Anterior cingulate cortex (tissue), 58 donors: ENCODE measurements around the gene DNM1L.

Experiments
- DNase-seq, 58 donors: peaks; one replicate each; lab custom pipeline; 2025; lab: John Stamatoyannopoulos, UW

DNM1L gene

GRCh38 chr12:32679091-32679919 is at the start of gene DNM1L:
Gene DNM1L, plus strand, starts transcription at chr12:32679301. Its CDS starts 63 bp downstream, at chr12:32679364.
- DNase-seq: peak; percentile 62 to 98 (median 93)

DNA sequence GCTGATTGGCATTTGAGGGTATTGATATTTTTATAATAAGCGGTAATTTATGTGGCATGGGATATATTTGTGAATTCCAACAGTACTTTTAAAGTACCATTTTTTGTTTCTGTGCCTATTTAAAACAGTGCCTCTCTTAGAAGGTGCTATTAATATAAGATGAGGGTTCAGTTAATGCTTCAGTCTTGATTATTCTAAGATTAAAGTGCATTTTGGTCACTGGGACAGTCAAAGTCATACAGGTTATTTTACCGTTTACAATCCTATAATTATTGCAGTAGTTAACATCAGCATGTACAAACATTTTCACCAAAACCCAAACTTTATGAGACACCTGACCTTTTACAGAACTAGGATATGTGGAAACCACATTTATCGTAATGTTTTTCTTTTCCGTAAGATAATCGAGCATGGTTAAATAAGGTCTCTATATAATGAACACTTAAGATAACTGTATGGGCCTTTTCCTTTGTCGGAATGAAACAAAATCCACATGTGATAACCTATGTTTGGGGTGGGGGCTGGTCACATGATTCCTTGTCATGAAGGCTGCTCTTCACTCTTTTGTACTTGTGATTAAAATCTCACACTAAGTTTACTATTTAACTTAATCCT is 37.7 kb upstream of the DNM1L start:
- no peak for DNase-seq

- DNase-seq: no peak
These were observed 34.7 kb upstream of the DNM1L start for GRCh38 chr12:32644431-32644830.

DNA sequence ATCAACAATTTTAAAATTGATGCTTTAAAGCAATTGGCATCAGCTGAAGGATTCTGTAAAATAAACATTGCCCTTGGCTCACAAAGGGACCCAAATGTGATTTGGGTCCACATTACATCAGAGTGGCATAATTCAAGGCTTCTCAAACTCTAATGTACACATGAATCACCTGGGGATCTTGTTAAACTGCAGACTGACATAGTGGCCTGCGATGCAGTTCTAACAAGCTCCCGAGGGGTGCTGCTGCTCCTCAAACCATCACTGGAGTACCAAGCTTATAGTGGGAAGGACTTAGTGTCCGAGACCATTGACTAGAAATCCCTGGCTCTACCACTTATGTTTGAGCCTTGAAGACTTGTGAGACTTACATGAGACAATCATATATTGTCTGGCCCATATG is 31.8 kb upstream of the DNM1L start:
- no peak for DNase-seq

- no peak for DNase-seq
These were observed 28.6 kb upstream of the DNM1L start for GRCh38 chr12:32650508-32650907.

DNA sequence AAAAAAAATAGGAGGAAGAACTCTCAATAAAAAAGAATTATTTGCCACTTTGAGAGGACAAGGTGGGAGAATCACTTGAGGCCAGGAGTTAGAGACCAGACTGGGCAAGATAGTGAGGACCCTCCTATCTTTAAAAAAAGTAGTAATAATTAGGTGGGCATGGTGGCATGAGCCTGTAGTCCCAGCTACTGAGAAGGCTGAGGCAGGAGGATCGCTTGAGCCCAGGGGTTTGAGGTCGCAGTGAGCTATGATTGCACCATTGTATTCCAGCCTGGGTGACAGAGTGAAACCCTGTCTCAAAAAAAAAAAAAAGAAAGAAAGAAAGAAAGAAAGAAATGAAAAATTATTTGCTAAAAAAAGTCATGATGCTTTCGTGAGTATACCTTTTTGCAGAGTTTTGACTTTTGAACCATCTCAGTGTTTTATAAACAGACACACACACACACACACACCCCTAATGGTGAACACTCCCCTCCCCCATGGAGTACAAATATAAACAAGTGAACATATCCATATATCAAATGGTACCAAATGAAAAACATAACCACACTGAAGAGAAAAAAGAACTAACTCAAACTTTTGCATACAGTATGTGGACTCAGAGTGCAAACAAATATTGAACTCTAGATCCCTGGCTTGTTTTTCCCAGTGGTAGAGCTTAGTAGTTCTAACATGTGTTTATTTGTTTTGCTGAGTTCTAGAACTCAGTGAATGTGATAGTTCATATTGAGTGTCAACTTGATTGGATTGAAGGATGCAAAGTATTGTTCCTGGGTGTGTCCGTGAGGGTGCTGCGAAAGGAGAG is 27.7 kb upstream of the DNM1L start:
- DNase-seq: no peak

GRCh38 chr12:32651956-32652210 is 27.2 kb upstream of the DNM1L start:
- DNase-seq: no peak

GRCh38 chr12:32659908-32660440 is 19.1 kb upstream of the DNM1L start:
- no peak for DNase-seq

DNA sequence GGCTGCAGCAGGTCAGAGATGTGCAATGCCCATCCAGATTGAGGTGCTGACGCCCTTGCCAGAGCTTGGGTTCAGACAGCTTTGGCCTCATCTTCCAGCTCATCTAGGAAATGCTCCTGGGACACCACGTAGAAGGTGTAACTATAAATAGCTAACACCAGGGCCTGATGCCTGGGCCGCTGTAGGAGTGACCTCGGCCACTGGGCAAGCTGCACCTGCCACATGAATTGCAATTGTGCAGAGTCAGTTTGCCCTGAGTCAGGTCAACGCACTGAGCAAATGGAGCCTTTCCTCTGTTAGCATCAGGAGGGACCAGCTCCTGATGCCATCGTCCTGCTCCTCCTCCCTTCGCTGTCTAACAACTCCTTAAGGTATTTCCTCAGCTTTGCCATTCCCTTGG is 17.4 kb upstream of the DNM1L start:
- no peak for DNase-seq

DNA sequence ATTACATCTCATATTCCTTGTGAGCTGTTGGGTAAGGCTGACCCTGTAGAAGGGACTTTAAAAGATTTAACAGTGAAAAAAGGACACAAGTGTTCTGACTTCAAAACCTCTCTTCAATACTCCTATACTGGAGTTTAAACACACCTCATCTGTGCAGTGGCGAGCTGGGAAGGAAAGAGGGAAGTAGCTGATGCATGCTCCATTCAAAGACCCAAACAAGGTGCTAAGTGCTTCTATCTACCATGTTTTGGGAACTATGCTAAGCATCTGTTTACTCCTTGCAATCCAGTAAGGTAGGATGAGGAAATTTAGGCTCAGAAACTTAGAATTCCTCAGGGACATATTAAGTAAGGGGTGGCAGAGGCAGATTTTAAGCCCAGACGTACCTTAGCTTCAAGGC is 16.4 kb upstream of the DNM1L start:
- no peak for DNase-seq

DNA sequence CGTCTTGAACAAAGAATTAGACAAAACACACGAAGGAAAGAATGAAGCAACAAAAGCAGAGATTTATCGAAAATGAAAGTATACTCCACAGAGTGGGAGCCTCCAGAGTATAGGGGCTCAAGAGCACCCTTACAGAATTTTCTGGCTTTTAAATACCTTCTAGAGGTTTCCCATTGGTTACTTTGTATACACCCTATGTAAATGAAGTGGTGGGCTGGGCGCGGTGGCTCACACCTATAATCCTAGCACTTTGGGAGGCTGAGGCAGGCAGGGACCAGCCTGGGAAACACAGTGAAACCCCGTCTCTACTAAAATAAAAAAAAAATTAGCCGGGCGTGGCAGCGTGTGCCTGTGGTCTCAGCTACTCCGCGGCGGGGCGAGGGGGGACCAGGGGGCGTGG is 13.1 kb upstream of the DNM1L start:
- no peak for DNase-seq

DNA sequence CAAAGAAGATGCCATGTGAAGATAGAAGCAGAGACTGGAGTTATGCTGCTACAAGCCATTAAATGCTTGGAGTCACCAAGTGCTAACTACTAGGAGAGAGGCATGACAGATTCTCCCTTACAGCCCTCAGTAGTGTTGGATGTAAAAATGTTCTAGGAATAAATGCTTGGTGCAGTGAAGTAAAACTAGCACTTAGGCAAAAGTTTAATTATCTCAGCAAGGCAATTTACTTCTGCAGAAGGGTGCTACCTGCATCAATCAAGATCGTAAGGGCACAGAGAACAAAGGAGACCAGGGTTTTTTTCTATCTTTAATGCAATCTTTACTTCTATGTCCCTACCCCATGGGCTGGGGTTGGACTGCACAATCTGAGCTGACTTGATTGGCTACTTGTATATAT is 9.5 kb upstream of the DNM1L start:
- no peak for DNase-seq

DNA sequence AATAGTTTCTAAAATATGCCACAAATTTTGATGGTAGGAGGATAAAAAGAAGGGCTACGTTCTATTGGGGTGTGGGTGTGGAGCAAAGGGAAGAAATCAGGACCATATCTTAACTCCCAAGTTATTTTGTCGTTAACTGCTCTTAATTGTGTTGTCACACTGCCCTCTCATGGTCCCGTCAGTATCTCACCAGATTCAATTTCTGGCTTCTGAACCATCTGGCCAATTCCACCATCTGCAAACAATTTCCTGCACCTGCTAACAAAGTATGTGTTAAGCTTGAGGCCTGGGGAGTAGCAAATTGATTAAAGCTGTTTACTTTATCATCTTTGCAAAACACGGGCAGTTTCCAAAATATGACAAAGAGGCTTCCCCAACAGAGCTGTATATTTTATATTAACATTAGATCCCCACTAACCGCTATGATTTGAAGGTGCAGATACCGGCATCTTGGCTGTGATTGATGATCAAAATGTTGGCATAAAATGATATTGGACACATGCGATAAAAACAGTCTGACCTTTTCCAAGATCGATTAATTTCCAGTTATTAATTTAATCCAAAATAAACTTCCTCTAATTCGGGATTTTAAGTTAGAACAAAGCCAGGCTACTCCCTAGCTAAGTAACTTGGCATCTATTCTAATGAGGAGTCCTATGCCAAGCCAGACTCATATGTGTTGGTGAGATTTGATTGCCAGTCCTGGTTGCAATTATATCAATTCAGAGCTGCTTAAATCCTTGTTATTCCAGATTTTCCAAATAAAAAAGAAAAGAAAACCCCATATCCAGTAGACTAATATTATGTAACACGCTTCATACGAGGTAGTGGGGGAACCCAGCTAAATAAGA is 6.9 kb upstream of the DNM1L start:
- peak in 26 of 58 donors; percentile 3 to 58 (median 24) for DNase-seq

DNA sequence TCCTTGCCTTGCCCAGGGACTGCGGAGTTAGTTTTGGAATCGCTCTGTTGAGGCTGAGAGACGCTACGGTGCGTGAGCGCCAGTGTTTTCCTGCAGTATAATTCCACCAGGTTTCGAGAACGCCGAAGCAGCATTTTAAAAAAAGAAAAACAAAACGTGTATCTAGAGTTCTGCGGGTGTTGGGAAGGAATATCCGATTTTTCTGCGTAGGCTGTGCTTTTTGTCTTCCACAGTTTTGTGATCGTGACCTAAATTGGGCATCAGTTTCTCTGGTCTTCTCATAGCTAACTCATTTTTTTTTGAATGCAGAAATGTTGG is 778 bp downstream of the DNM1L start:
- DNase-seq: peak in 1 of 58 donors; percentile 58

- DNase-seq: no peak
These were observed 1.7 kb downstream of the DNM1L start for GRCh38 chr12:32680787-32681186.

DNA sequence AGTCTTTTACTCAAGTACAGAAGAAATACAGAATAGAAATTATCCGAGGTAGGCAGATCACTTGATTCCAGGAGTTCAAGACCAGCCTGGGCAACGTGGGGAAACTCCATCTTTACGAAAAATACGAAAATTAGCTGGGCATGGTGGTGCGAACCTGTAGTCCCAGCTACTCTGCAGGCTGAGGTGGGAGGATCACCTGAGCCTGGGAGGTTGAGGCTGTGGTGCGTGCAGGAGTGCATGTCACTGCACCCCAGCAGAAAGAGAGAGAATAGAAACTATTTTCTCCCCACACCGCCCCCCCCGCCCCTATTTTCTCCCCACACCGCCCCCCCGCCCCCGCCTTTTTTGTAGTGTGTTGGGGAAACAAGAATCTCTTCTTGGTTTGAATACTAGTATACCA is 2.2 kb downstream of the DNM1L start:
- DNase-seq: no peak

DNA sequence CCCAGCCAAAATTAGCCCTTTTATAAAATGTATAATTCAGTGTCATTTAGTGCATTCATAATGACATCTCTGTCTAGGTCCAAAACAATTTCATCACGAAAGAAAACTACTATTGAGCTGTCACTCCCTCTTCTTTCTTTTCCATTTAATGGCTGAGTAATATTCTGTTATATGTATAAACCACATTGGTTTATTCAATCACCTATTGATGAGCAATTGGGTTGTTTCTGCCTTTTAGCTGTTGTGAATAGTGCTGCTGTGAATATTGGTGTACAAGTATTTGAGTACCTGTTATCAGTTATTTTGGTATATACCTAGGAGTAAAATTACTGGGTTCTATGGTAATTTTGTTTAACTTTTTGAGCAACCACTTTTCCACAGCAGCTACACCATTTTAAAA is 7.2 kb downstream of the DNM1L start:
- no peak for DNase-seq

DNA sequence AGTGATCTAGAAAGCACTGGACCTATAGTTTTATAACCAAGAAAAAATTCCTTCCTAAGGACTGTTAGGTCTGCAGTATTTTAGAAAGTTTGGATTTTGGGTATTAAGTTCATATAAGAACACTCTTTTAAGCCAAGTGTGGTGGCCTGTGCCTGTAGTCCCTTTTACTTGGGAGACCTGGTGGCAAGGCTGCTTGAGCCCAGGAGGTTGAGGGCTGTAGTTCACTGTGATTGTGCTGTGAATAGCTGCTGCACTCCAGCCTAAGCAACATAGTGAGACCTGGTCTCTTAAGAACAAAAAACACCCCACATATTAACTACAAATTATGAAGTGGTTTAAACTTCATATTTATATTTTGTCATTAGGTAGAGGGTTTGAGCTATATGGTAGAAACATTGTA is 9.7 kb downstream of the DNM1L start:
- DNase-seq: no peak

DNA sequence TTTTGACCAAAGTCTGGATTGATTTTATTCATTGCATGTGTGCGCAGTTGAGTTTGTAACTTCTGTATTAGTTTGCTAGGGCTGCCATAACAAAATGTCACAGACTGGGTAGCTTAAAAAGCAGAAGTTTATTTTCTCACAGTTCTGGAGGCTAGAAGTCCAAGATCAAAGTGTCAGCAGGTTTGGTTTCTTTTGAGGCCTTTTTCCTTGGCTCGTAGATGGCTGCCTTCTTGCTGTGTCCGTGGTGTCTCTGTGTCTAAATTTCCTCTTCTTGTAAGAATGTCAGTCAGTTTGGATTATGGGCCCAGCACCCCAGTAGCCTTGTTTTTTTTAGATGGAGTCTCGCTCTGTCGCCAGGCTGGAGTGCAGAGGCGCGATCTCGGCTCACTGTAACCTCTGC is 11.8 kb downstream of the DNM1L start:
- no peak for DNase-seq

- no peak for DNase-seq
These were observed 13.3 kb downstream of the DNM1L start for GRCh38 chr12:32692358-32692757.

DNA sequence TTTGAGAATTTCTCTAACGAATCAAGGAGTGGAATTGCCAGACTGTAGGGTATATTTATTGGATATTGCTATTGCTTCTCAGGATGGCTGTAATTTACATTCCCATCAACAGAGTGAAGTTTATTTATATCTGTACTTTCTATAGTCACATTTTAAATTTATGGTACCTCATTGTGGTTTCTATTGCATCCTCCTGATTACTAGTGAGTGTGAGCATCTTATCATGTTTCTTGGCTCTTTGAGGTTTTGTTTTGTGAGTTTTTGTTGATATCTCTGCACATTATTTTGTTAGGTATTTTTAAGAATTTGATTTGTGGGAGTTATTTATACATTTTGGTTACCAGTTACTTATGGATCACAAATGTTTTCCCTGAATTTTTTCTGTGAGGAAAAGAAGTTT is 13.9 kb downstream of the DNM1L start:
- DNase-seq: no peak
